ENCODE results near the gene FAF2.
"Not testable (repeated sequence)": the region's sequence is repeated elsewhere in the genome, so short reads cannot be mapped to it uniquely, and the experiment has no call there.

The FAF2 gene

DNA sequence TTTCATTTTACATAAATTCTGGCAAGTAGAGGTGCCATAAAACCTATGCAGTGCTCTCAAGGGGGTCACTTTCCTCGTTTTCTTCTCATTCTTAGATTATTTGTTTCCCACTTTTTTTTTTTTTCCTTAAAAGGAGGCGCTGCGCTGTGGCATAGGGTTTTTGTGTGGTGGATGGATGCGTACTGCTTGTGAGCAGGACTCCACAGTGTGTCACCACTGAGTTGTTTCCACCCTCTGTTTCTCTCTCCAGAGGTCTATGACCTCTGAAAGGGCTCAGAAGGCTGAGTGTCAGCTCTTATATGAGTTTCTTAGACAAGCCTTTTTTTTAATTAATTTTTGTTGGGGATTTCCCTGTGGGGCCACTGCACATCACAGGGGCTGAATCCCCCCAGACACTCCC lies 18.2 kb upstream of the FAF2 start:
- Mint-ChIP-seq H3K4me3 (no peak overlapping the region), H3K4me1 (no peaks in the 10 kb centered on the region), H3K36me3 (peaks cover 2 to 3% of the 10 kb centered on the region in 2 donors), H3K27ac (no peak overlapping the region), H3K9me3 (peaks cover 0 to 3% of the 10 kb centered on the region in 2 donors), H3K27me3 (peaks cover 0 to 7% of the 10 kb centered on the region in 2 donors)
- DNase-seq (no peak), ATAC-seq (replicated peaks) (no peak)

- no peak for DNase-seq
- Mint-ChIP-seq H3K4me3 (no peak overlapping the region), H3K27me3 (peaks cover 0 to 7% of the 10 kb centered on the region in 2 donors), H3K9me3 (no peaks in the 10 kb centered on the region), H3K4me1 (peaks cover 10 to 11% of the 10 kb centered on the region in 2 donors), H3K36me3 (peaks cover 0 to 2% of the 10 kb centered on the region in 2 donors), H3K27ac (no peak overlapping the region)
- no peak for ATAC-seq (replicated peaks)
These were observed 15.5 kb upstream of the FAF2 start for GRCh38 chr5:176432707-176433106.

- Mint-ChIP-seq H3K27me3 (peaks cover 0 to 13% of the 10 kb centered on the region in 2 donors), H3K4me3 (peak overlapping the region; percentile 66 to 72), H3K9me3 (no peaks in the 10 kb centered on the region), H3K27ac (peak overlapping the region; percentile 21), H3K36me3 (peaks cover 0 to 2% of the 10 kb centered on the region in 2 donors), H3K4me1 (peaks cover 11% of the 10 kb centered on the region in 2 donors)
- DNase-seq (no peak), ATAC-seq (replicated peaks) (peak; percentile 74 to 78)
These were observed 11.5 kb upstream of the FAF2 start for GRCh38 chr5:176436656-176437055.

GRCh38 chr5:176438959-176439757 lies 9.0 kb upstream of the FAF2 start:
- H3K36me3 Mint-ChIP-seq = no peaks in the 10 kb centered on the region
- H3K4me3 Mint-ChIP-seq = no peak overlapping the region
- no peaks in the 10 kb centered on the region for H3K9me3 Mint-ChIP-seq

GRCh38 chr5:176440927-176441706 lies 7.1 kb upstream of the FAF2 start:
- Mint-ChIP-seq H3K27me3 (peaks cover 0 to 6% of the 10 kb centered on the region in 2 donors), H3K36me3 (no peaks in the 10 kb centered on the region), H3K9me3 (no peaks in the 10 kb centered on the region), H3K27ac (no peak overlapping the region), H3K4me1 (peaks cover 13 to 16% of the 10 kb centered on the region in 2 donors), H3K4me3 (no peak overlapping the region)
- DNase-seq (no peak), ATAC-seq (replicated peaks) (no peak)

More at GRCh38 chr5:176438959-176439757, 9.0 kb upstream of the FAF2 start:
- ATAC-seq (replicated peaks) = no peak
- Mint-ChIP-seq H3K27ac (no peak overlapping the region), H3K27me3 (peaks cover 0 to 6% of the 10 kb centered on the region in 2 donors), H3K4me1 (peaks cover 11 to 13% of the 10 kb centered on the region in 2 donors)
- no peak for DNase-seq

- Mint-ChIP-seq H3K4me3 (no peak overlapping the region), H3K27ac (no peak overlapping the region), H3K9me3 (no peaks in the 10 kb centered on the region), H3K36me3 (no peaks in the 10 kb centered on the region), H3K4me1 (peaks cover 11 to 16% of the 10 kb centered on the region in 2 donors), H3K27me3 (peaks cover 0 to 6% of the 10 kb centered on the region in 2 donors)
- no peak for ATAC-seq (replicated peaks)
- no peak for DNase-seq
These were observed 6.3 kb upstream of the FAF2 start for GRCh38 chr5:176441921-176442323.

GRCh38 chr5:176442911-176443310 lies 5.3 kb upstream of the FAF2 start:
- DNase-seq; H3K9me3 Mint-ChIP-seq; H3K36me3 Mint-ChIP-seq; H3K27me3 Mint-ChIP-seq; H3K4me3 Mint-ChIP-seq; H3K27ac Mint-ChIP-seq; ATAC-seq (replicated peaks): not testable (repeated sequence)
- H3K4me1 Mint-ChIP-seq = peaks cover 8 to 16% of the 10 kb centered on the region in 2 donors

DNA sequence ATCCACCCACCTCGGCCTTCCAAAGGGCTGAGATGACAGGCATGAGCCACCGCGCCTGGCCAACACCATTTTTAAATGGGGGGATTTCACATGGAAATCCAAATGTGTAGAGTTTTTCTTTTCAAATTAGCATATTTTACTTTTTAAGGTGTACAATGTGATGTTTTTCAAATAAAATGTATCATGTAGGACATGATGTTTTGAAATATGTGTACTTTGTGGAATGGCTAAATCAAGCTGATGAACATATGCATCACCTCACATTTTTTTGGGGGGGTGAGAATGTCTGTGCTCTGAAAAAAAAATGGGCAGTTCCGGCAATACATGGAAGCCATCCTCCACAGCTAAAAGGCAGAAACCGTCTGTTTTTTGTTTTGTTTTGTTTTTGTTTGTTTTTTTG lies 3.4 kb upstream of the FAF2 start:
- Mint-ChIP-seq H3K4me1 (peaks cover 11 to 24% of the 10 kb centered on the region in 2 donors), H3K36me3 (peaks cover 5 to 6% of the 10 kb centered on the region in 2 donors), H3K4me3 (no peak overlapping the region), H3K9me3 (no peaks in the 10 kb centered on the region), H3K27ac (no peak overlapping the region), H3K27me3 (peaks cover 0 to 6% of the 10 kb centered on the region in 2 donors)
- ATAC-seq (replicated peaks) (no peak), DNase-seq (no peak)

DNA sequence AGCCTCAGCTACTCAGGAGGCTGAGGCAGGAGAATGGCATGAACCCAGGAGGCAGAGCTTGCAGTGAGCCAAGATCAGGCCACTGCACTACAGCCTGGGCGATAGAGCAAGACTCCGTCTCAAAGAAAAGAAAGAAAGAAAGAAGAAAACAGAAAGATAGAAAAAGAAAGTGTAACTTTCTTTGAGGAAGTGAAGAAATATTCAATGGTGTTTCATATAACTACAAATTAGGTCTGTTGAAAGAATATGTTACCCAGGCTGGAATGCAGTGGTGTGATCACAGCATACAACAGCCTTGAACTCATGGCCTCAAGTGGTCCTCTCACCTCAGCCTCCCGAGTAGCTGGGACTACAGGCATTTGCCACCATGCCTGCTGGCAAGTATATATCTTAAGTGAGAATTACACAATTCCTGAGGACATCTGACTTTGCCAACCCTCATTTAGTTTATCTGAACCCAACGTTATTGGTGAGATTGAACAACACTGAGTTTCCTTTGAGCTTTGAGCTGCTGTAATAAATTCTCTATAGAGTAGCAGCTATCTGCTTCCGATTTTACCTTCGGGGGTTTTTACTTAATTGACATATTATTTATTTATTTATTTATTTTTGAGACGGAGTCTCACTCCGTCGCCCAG lies 2.0 kb upstream of the FAF2 start:
- ATAC-seq (replicated peaks) = no peak
- peaks cover 6 to 11% of the 10 kb centered on the region in 2 donors for H3K36me3 Mint-ChIP-seq
- no peak for DNase-seq
- no peaks in the 10 kb centered on the region for H3K27me3 Mint-ChIP-seq
- H3K4me1 Mint-ChIP-seq = peaks cover 12 to 34% of the 10 kb centered on the region in 2 donors
- H3K27ac Mint-ChIP-seq = no peak overlapping the region
- no peaks in the 10 kb centered on the region for H3K9me3 Mint-ChIP-seq
- peak overlapping the region in 1 of 2 donors; percentile 96 for H3K4me3 Mint-ChIP-seq

GRCh38 chr5:176446884-176447590 lies 1.1 kb upstream of the FAF2 start:
- peak; percentile 8 to 10 for ATAC-seq (replicated peaks)
- Mint-ChIP-seq H3K27me3 (no peaks in the 10 kb centered on the region), H3K27ac (peak overlapping the region; percentile 100), H3K9me3 (no peaks in the 10 kb centered on the region), H3K36me3 (peaks cover 6 to 11% of the 10 kb centered on the region in 2 donors), H3K4me3 (peak overlapping the region; percentile 88 to 96), H3K4me1 (peaks cover 11 to 37% of the 10 kb centered on the region in 2 donors)
- no peak for DNase-seq

DNA sequence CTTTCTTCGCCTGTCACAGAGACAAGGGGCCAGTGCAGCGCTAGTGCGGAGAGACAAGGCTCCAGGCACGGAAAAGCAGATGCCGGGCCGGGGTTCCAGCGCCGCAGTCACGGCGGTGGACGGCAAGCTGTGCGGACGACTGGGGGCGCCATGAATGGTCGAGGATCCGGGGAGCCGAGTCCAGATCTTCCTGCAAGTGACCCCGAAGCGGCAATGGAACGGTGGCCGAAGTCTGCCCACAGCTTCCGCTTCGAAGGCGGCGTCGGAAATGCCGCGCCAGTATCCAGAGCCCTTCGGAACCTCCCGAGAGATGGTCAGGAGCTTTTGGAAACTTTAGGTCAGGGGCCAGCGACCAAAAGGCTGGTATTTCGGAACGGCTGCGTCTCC lies 601 bp upstream of the FAF2 start:
- peak overlapping the region; percentile 88 to 96 for H3K4me3 Mint-ChIP-seq
- DNase-seq (no peak), ATAC-seq (replicated peaks) (peak; percentile 12 to 21)
- H3K27ac Mint-ChIP-seq = peak overlapping the region; percentile 100
- peaks cover 13 to 41% of the 10 kb centered on the region in 2 donors for H3K4me1 Mint-ChIP-seq
- peaks cover 6 to 14% of the 10 kb centered on the region in 2 donors for H3K36me3 Mint-ChIP-seq
- H3K27me3 Mint-ChIP-seq = no peaks in the 10 kb centered on the region
- no peaks in the 10 kb centered on the region for H3K9me3 Mint-ChIP-seq

DNA sequence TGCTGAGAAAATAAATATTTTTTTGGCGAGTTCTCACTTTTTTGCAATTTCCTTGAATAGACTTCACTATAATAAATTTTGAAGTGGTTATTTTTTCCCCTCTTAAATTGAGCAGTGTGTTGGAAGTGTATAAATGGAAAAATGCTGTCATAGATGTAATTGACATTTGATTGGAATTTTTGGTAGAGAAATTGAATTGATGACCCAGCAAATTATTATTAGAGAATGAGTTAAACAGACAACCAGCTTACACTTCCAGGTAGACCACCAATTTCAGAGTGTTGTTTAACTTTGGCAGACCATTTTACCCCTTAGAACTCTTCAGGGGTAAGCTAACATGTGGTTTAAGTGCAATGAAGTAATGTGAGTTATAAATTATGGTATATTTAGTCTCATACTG lies 1.9 kb downstream of the FAF2 start:
- Mint-ChIP-seq H3K27me3 (no peaks in the 10 kb centered on the region), H3K9me3 (no peaks in the 10 kb centered on the region), H3K36me3 (peaks cover 16 to 23% of the 10 kb centered on the region in 2 donors), H3K4me1 (peaks cover 19 to 43% of the 10 kb centered on the region in 2 donors), H3K4me3 (no peak overlapping the region), H3K27ac (no peak overlapping the region)
- no peak for ATAC-seq (replicated peaks)
- DNase-seq = no peak

DNA sequence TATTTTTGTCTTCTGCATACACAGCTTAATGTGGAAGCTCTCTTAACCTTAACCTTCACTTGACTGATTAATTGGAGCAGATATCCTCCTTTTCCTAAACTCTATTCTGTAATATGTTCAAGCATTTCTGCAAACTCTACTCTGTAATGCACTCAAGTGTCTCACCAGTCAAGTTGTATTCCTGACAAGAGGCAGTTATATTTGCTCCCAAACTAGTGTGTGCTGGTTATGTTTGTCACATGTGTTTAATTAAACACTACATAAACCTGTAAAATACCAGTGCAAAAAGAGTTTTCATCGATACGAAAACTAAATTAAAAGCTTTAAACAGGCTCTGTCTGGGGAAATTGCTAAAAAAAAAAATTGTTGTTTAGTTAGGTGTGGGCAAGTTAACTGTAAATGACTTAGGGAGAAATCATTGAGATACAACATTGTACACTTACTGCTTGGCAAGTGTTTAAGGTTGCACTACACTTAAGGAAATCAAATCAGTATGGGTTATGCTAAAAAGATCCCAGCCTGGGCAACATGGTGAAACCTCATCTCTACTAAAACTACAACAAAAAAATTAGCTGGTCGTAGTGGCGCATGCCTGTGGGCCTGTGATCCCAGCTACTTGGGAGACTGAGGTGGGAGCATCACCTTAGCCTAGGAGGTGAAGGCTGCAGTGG lies 6.7 kb downstream of the FAF2 start:
- peaks cover 18 to 36% of the 10 kb centered on the region in 2 donors for H3K4me1 Mint-ChIP-seq
- H3K36me3 Mint-ChIP-seq = peaks cover 17 to 29% of the 10 kb centered on the region in 2 donors
- H3K27ac Mint-ChIP-seq = no peak overlapping the region
- no peaks in the 10 kb centered on the region for H3K27me3 Mint-ChIP-seq
- no peak overlapping the region for H3K4me3 Mint-ChIP-seq
- ATAC-seq (replicated peaks) (no peak), DNase-seq (no peak)
- no peaks in the 10 kb centered on the region for H3K9me3 Mint-ChIP-seq

Measured in stimulated activated naive B cell treated with anti-CD40 and anti-IgM and Interleukin-4, amounts not matched to agents 10 μg/mL and 1 μg/mL and 100 μg/mL, for 72 hours (primary cell).